K562 (cell line): ENCODE data around the gene ATP6V1F. TPM values are rescaled to one million over a fixed set of nuclear protein-coding genes. Genes with fewer than 3 reads are reported as not detected.

Experiments used
- ATAC-seq: fragments of 200-7000 bp; cut with Tn5 transposase; 3 replicates; pipeline ENCODE4 v1.9.1; 2020; ENCODE audit warnings: moderate library complexity
- BruUV-seq: library from RNA; stranded (reverse); fragments of 400-500 nt; replicated peaks from 2 replicates; lab custom pipeline; 2021; lab: Mats Ljungman, UMichigan
- CTCF ChIA-PET: fragments of 300-600 bp; formaldehyde crosslinking; extraction: SDS; loops from one replicate; lab custom pipeline; 2021; ENCODE audit warnings: low intra/inter-chr PET ratio; lab: Yijun Ruan, JAX
- POLR2A ChIA-PET: fragments of 300-600, 350-650 bp; sonication (Branson Sonifier 250); formaldehyde crosslinking; extraction: SDS; loops from one replicate; lab custom pipeline; 2021; ENCODE audit warnings: antibody characterized with exemption, inconsistent platforms; lab: Yijun Ruan, JAX
- DNase-seq, 4 experiments: peaks; one replicate each; pipeline versions ENCODE4 v3.0.0 to v3.0.0-alpha.2; 2011 to 2018; ENCODE audit warnings: low spot score in 3 of 4, mixed read lengths in 3 of 4; ENCODE audit errors: extremely low read depth in 1 of 4
- FAIRE-seq: peaks from 2 replicates; lab custom pipeline; 2011; peaks lifted over from hg19 to GRCh38; lab: Jason Lieb, UNC
- H2AFZ ChIP-seq: 2 replicates; pipeline ENCODE4 v1.6.0; 2011; ENCODE audit warnings: low read depth, low read length, control low read depth, inconsistent platforms
- H3K27ac ChIP-seq: fragments of 200-600 bp; 3 replicates; pipeline ENCODE4 v1.8.0; 2011; ENCODE audit warnings: low read depth, mild to moderate bottlenecking, control low read depth, inconsistent platforms, low read length, moderate library complexity, mixed read lengths; ENCODE audit errors: extremely low read depth
- H3K27me3 ChIP-seq, 2 experiments: fragments of 300-600 bp in 1 of 2; 2 replicates in 1 of 2; 3 replicates in 1 of 2; pipeline versions ENCODE4 v1.6.0 to v1.8.0; 2011; ENCODE audit warnings: inconsistent platforms in 2 of 2, low read length in 2 of 2, mild to moderate bottlenecking in 1 of 2, mixed read lengths in 1 of 2, moderate library complexity in 1 of 2; ENCODE audit not compliant: control insufficient read depth in 2 of 2, insufficient read depth in 2 of 2
- H3K36me3 ChIP-seq: fragments of 300-600 bp; 3 replicates; pipeline ENCODE4 v1.8.0; 2011; ENCODE audit warnings: mild to moderate bottlenecking, low read length, inconsistent platforms; ENCODE audit not compliant: control insufficient read depth, insufficient read depth
- H3K4me1 ChIP-seq, 2 experiments: fragments of 200-600 bp in 1 of 2; replicated peaks in 1 of 2; 2 replicates in 1 of 2; 3 replicates in 1 of 2; pipeline versions ENCODE4 v1.5.1 to v1.8.0; 2011; ENCODE audit warnings: inconsistent platforms in 2 of 2, low read length in 2 of 2, mild to moderate bottlenecking in 1 of 2, mixed read lengths in 1 of 2, moderate library complexity in 1 of 2; ENCODE audit not compliant: control insufficient read depth in 2 of 2, insufficient read depth in 2 of 2
- H3K4me2 ChIP-seq: 2 replicates; pipeline ENCODE4 v1.6.1; 2011; ENCODE audit warnings: low read length, control low read depth, inconsistent platforms, mixed read lengths; ENCODE audit not compliant: insufficient read depth
- H3K4me3 ChIP-seq: fragments of 200-600 bp; sonication (generic), shearing (Covaris generic); 2 replicates; pipeline ENCODE4 v1.5.1; 2016; ENCODE audit warnings: control low read depth, inconsistent platforms
- H3K79me2 ChIP-seq: fragments of 200-600 bp; 3 replicates; pipeline ENCODE4 v1.8.0; 2011; ENCODE audit warnings: low read length, inconsistent platforms; ENCODE audit not compliant: control insufficient read depth, insufficient read depth
- H3K9ac ChIP-seq, 2 experiments: 2 replicates each; pipeline versions ENCODE4 v1.6.0 to v1.6.1; 2011; ENCODE audit warnings: low read depth in 2 of 2, low read length in 2 of 2, control low read depth in 1 of 2, inconsistent platforms in 1 of 2, mild to moderate bottlenecking in 1 of 2, mixed read lengths in 1 of 2; ENCODE audit not compliant: insufficient read depth in 1 of 2
- H3K9me1 ChIP-seq: one replicate; pipeline ENCODE4 v1.6.0; 2011; ENCODE audit warnings: inconsistent platforms, mild to moderate bottlenecking, low read length, moderate library complexity; ENCODE audit not compliant: control insufficient read depth, insufficient read depth
- H3K9me3 ChIP-seq: replicated peaks from 2 replicates; pipeline ENCODE4 v1.5.1; 2011; ENCODE audit warnings: low read depth, low read length, inconsistent platforms; ENCODE audit not compliant: control insufficient read depth, insufficient read depth
- H4K20me1 ChIP-seq: replicated peaks from 2 replicates; pipeline ENCODE4 v1.6.1; 2011; ENCODE audit warnings: low read length, inconsistent platforms, mixed read lengths; ENCODE audit not compliant: control insufficient read depth, insufficient read depth
- CBFA2T3 ChIP-seq: fragments of 450-650 bp; IDR thresholded peaks from 2 replicates; pipeline ENCODE4 v1.6.1; 2017
- MBD2 ChIP-seq: sonication (generic); IDR thresholded peaks from 2 replicates; pipeline ENCODE4 v1.6.1; 2016; ENCODE audit warnings: low read depth, borderline replicate concordance
- OTX1 ChIP-seq: fragments of 450-650 bp; formaldehyde crosslinking; IDR thresholded peaks from 2 replicates; pipeline ENCODE4 v1.4.0; 2022; ENCODE audit warnings: mild to moderate bottlenecking
- WGBS: fragments of 100-300 bp; shearing (Covaris generic); methylation state at CpG from one replicate; pipeline ENCODE4 v1.1.6; 2016; ENCODE audit warnings: low coverage, mixed read lengths; ENCODE audit not compliant: insufficient coverage; ENCODE audit errors: missing lambda C conversion rate; 5-methylcytosine and 5-hydroxymethylcytosine counted together
- in situ Hi-C: fragments of 300-500 bp; cut with MboI; formaldehyde crosslinking; loops from 4 replicates; pipeline ENCODE4 v1.15.0; 2018; ENCODE audit warnings: inconsistent platforms, mixed read lengths
- intact Hi-C: fragments of 100-400 bp; cut with micrococcal nuclease; formaldehyde crosslinking; loops from 2 replicates; pipeline ENCODE4 v1.14.2; 2022
- polyA plus RNA-seq, 8 experiments: library from polyadenylated mRNA; depleted of rRNA in 4 of 8; stranded (reverse) in 5 of 8; unstranded in 3 of 8; fragments of >200 nt; fragmentation: Nextera tagmentation in 2 of 8; fragmentation: Illumina TruSeq in 1 of 8; extraction: Ambion mirVana in 2 of 8; extraction: Trizol in 1 of 8; gene quantifications; 2 replicates each; pipeline versions ENCODE4 v1.2.1 to v1.2.3, GENCODE V29; 2011 to 2014; ENCODE audit warnings: inconsistent platforms in 1 of 8, missing spikeins in 1 of 8
- total RNA-seq, 7 experiments: library from RNA; depleted of rRNA in 6 of 7; stranded (reverse); fragments of >200 nt in 6 of 7; fragmentation: Illumina TruSeq in 2 of 7; extraction: Trizol in 2 of 7; gene quantifications; 2 replicates each; pipeline versions ENCODE4 v1.2.1 to v1.2.3, GENCODE V29; 2011 to 2021; ENCODE audit warnings: low replicate concordance in 1 of 7
- TF ChIP-seq, protein P1 (sequence below): sonication (generic); formaldehyde crosslinking; IDR thresholded peaks from 2 replicates; pipeline ENCODE4 v1.8.1; 2022; ENCODE audit warnings: missing genetic modification reagents
- TF ChIP-seq, protein P2 (sequence below): sonication (generic); formaldehyde crosslinking; IDR thresholded peaks from 2 replicates; pipeline ENCODE4 v1.8.0; 2022; ENCODE audit warnings: missing genetic modification reagents, mild to moderate bottlenecking, moderate library complexity, borderline replicate concordance
- TF ChIP-seq, protein P3 (sequence below), 2 experiments: fragments of 450-650 bp in 1 of 2; sonication (generic) in 1 of 2; formaldehyde crosslinking in 1 of 2; IDR thresholded peaks in 1 of 2; conservative IDR thresholded peaks in 1 of 2; 2 replicates each; pipeline versions ENCODE4 v1.6.1 to v1.8.1; 2016 to 2023; ENCODE audit warnings: mild to moderate bottlenecking in 2 of 2, moderate library complexity in 2 of 2, inconsistent platforms in 1 of 2, missing genetic modification reagents in 1 of 2
- TF ChIP-seq, protein P4 (sequence below), 3 experiments: fragments of 200-800 bp in 1 of 3; fragments of 250-450 bp in 1 of 3; fragments of 450-650 bp in 1 of 3; sonication (Bioruptor Pico) in 1 of 3; sonication (Bioruptor generic) in 1 of 3; formaldehyde crosslinking in 1 of 3; IDR thresholded peaks; 2 replicates each; pipeline versions ENCODE4 v1.6.1 to v1.8.0; 2016 to 2022; ENCODE audit warnings: mild to moderate bottlenecking in 2 of 3, missing genetic modification characterization in 2 of 3, missing compliant biosample characterization in 1 of 3, moderate library complexity in 1 of 3

ATP6V1F gene
- total and polyA plus RNA-seq, 9 of the 15 experiments (the other 6 are each of a cell fraction or from before 2014, with no cell fraction given), result 206 to 1,123 (median 542) TPM

DNA sequence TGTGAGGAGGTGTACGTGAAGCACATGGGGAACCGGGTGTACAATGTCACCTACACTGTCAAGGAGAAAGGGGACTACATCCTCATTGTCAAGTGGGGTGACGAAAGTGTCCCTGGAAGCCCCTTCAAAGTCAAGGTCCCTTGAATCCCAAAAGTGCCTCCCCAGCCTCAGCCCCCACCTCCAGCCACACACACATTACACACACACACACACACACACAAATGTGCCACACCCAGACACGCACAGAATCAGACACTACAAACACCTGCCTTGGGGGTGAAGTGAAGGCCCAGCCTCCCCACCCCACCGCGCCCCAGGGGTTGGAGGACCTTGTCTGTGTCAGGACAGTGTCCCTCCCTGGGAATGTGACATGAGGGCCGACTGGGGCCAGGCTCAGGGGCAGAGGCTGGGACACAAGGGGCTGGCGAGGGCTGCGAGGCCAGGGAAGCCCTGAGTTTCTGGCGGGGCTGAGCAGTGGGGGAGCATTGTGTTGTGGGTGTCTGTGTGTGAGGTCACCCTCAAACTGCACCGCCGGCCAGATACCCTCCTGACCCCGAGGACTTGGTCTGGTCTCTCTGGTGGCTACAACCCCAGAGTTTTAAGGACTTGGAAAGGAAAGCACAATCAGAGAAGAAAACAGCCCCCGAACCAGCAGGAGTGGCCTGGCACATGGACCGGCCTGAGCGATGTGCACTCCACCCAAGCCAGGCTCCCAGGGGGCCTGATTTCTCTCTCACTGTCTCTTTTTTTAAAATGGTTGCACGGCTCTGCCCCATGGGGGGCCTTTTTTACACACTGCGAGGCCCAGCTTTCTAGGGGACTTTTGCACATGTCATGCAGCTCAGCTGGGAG is 4.0 kb upstream of the ATP6V1F start:
- BruUV-seq, result no TSS peak
- ATAC-seq (no peak), FAIRE-seq (no peak), DNase-seq (peak; percentile 55 to 62 (median 56))
- H2AFZ ChIP-seq, result no peak overlapping the region
- no peaks in the 10 kb centered on the region for H3K9me3 ChIP-seq
- H3K79me2 ChIP-seq, result peaks cover 16% of the 10 kb centered on the region
- H3K4me1 ChIP-seq, result peaks cover 38 to 80% of the 10 kb centered on the region in 2 experiments
- no peaks in the 10 kb centered on the region for H3K27me3 ChIP-seq
- in situ Hi-C loops, result loop anchor here (5.0 kb wide), 1 partner anchor 54 kb away; the partner anchor contains the start of gene KCP
- no peak overlapping the region for H3K4me3 ChIP-seq
- CTCF ChIA-PET, result no interaction called here
- peaks cover 3% of the 10 kb centered on the region; the same call in 1 of the 2 replicates for H4K20me1 ChIP-seq
- intact Hi-C loops, result no loop called here
- WGBS, result 51% methylated on average over 18 of the region's 18 CpGs
- H3K9me1 ChIP-seq, result no peaks in the 10 kb centered on the region
- POLR2A ChIA-PET, result interaction anchor here (2.5 to 7.1 kb wide), 3 partner anchors 10 to 118 kb away, joined by 21 to 47 read pairs (median 40); partner anchors contain the start of gene CALU
- H3K36me3 ChIP-seq, result peaks cover 57% of the 10 kb centered on the region; the same call in 2 of the 3 replicates
- no peak overlapping the region for H3K4me2 ChIP-seq
- H3K9ac ChIP-seq, result peak overlapping the region in 1 of 2 experiments; percentile 86; a peak in 2 of 4 replicates
- H3K27ac ChIP-seq, result peak overlapping the region; percentile 84
- TF ChIP-seq, protein P1, sequence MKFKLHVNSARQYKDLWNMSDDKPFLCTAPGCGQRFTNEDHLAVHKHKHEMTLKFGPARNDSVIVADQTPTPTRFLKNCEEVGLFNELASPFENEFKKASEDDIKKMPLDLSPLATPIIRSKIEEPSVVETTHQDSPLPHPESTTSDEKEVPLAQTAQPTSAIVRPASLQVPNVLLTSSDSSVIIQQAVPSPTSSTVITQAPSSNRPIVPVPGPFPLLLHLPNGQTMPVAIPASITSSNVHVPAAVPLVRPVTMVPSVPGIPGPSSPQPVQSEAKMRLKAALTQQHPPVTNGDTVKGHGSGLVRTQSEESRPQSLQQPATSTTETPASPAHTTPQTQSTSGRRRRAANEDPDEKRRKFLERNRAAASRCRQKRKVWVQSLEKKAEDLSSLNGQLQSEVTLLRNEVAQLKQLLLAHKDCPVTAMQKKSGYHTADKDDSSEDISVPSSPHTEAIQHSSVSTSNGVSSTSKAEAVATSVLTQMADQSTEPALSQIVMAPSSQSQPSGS (CRISPR knock-in tag), result no peak
- TF ChIP-seq CBFA2T3, result 0 out of 2 replicates have a peak, but pooled peaks have one; percentile 4
- TF ChIP-seq, protein P2, sequence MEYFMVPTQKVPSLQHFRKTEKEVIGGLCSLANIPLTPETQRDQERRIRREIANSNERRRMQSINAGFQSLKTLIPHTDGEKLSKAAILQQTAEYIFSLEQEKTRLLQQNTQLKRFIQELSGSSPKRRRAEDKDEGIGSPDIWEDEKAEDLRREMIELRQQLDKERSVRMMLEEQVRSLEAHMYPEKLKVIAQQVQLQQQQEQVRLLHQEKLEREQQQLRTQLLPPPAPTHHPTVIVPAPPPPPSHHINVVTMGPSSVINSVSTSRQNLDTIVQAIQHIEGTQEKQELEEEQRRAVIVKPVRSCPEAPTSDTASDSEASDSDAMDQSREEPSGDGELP (CRISPR knock-in tag), result 0 out of 2 replicates have a peak, but pooled peaks have one; percentile 9
- 0 out of 2 replicates have a peak, but pooled peaks have one; percentile 37 for TF ChIP-seq OTX1
- TF ChIP-seq MBD2, result 0 out of 2 replicates have a peak, but pooled peaks have one; percentile 17
- TF ChIP-seq, protein P3, sequence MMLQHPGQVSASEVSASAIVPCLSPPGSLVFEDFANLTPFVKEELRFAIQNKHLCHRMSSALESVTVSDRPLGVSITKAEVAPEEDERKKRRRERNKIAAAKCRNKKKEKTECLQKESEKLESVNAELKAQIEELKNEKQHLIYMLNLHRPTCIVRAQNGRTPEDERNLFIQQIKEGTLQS (IDR thresholded peaks at IDR 0.05), result peak; percentile 27; the same call in 1 of the 2 replicates
- TF ChIP-seq, protein P3 (CRISPR knock-in tag; conservative IDR thresholded peaks at IDR 0.05), result no peak
- TF ChIP-seq, protein P4, sequence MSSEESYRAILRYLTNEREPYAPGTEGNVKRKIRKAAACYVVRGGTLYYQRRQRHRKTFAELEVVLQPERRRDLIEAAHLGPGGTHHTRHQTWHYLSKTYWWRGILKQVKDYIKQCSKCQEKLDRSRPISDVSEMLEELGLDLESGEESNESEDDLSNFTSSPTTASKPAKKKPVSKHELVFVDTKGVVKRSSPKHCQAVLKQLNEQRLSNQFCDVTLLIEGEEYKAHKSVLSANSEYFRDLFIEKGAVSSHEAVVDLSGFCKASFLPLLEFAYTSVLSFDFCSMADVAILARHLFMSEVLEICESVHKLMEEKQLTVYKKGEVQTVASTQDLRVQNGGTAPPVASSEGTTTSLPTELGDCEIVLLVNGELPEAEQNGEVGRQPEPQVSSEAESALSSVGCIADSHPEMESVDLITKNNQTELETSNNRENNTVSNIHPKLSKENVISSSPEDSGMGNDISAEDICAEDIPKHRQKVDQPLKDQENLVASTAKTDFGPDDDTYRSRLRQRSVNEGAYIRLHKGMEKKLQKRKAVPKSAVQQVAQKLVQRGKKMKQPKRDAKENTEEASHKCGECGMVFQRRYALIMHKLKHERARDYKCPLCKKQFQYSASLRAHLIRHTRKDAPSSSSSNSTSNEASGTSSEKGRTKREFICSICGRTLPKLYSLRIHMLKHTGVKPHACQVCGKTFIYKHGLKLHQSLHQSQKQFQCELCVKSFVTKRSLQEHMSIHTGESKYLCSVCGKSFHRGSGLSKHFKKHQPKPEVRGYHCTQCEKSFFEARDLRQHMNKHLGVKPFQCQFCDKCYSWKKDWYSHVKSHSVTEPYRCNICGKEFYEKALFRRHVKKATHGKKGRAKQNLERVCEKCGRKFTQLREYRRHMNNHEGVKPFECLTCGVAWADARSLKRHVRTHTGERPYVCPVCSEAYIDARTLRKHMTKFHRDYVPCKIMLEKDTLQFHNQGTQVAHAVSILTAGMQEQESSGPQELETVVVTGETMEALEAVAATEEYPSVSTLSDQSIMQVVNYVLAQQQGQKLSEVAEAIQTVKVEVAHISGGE (CRISPR knock-in tag; IDR thresholded peaks at IDR 0.05), result no peak
